CD14-positive monocyte (primary cell): ENCODE results near the gene PLET1. TPM values are rescaled to one million over a fixed set of nuclear protein-coding genes. Genes with fewer than 3 reads are reported as not detected.

Experiments
- DNase-seq, 3 donors: peaks; one replicate each; pipeline ENCODE4 v3.0.0-alpha.2; 2011 to 2022
- H2AFZ ChIP-seq: 2 replicates; pipeline ENCODE4 v1.6.0; 2012; ENCODE audit warnings: mild to moderate bottlenecking, low read depth, low read length, inconsistent platforms; ENCODE audit not compliant: insufficient read depth, poor library complexity, severe bottlenecking
- H3K27ac ChIP-seq, 2 donors: 1 replicate in 1 of 2; 2 replicates in 1 of 2; pipeline ENCODE4 v1.5.1; 2012 to 2013; ENCODE audit warnings: low read length in 2 of 2, control low read depth in 1 of 2, inconsistent platforms in 1 of 2, low read depth in 1 of 2, mild to moderate bottlenecking in 1 of 2
- H3K27me3 ChIP-seq, 2 donors: one replicate each; pipeline versions ENCODE4 v1.6.0 to v1.6.1; 2011 to 2013; ENCODE audit warnings: low read length in 2 of 2; ENCODE audit not compliant: control insufficient read depth in 2 of 2, insufficient read depth in 2 of 2
- H3K36me3 ChIP-seq, 2 donors: replicated peaks in 1 of 2; 1 replicate in 1 of 2; 2 replicates in 1 of 2; pipeline versions ENCODE4 v1.5.1 to v1.6.1; 2012 to 2013; ENCODE audit warnings: low read length in 2 of 2, control low read depth in 1 of 2, inconsistent platforms in 1 of 2, mild to moderate bottlenecking in 1 of 2; ENCODE audit not compliant: insufficient read depth in 2 of 2, control insufficient read depth in 1 of 2
- H3K4me1 ChIP-seq, 2 donors: 1 replicate in 1 of 2; 2 replicates in 1 of 2; pipeline versions ENCODE4 v1.5.1 to v1.6.1; 2012 to 2013; ENCODE audit warnings: low read length in 2 of 2, control low read depth in 1 of 2, inconsistent platforms in 1 of 2, mild to moderate bottlenecking in 1 of 2, moderate library complexity in 1 of 2; ENCODE audit not compliant: insufficient read depth in 2 of 2, control insufficient read depth in 1 of 2
- H3K4me2 ChIP-seq: replicated peaks from 2 replicates; pipeline ENCODE3; 2012; ENCODE audit warnings: low read length, moderate library complexity, mild to moderate bottlenecking; ENCODE audit not compliant: poor library complexity, severe bottlenecking; ENCODE audit errors: extremely low read depth
- H3K4me3 ChIP-seq, 3 experiments: fragments of 200-600 bp in 1 of 3; sonication (generic) in 1 of 3; replicated peaks in 1 of 3; 1 replicate in 2 of 3; 2 replicates in 1 of 3; pipeline ENCODE4 v1.5.1; 2011 to 2013; ENCODE audit warnings: low read length in 3 of 3, mild to moderate bottlenecking in 3 of 3, control low read depth in 2 of 3, low read depth in 2 of 3, inconsistent platforms in 1 of 3, moderate library complexity in 1 of 3
- H3K79me2 ChIP-seq: 2 replicates; pipeline ENCODE4 v1.6.0; 2012; ENCODE audit warnings: mild to moderate bottlenecking, control low read depth, inconsistent platforms, low read length, moderate library complexity; ENCODE audit not compliant: insufficient read depth
- H3K9ac ChIP-seq: 2 replicates; pipeline ENCODE4 v1.6.0; 2017; ENCODE audit warnings: low read length, mild to moderate bottlenecking; ENCODE audit not compliant: insufficient read depth, poor library complexity, severe bottlenecking
- H3K9me3 ChIP-seq, 2 donors: replicated peaks in 1 of 2; 1 replicate in 1 of 2; 2 replicates in 1 of 2; pipeline versions ENCODE4 v1.5.1 to v1.6.1; 2012 to 2013; ENCODE audit warnings: low read length in 2 of 2, control low read depth in 1 of 2; ENCODE audit not compliant: control insufficient read depth in 1 of 2, insufficient read depth in 1 of 2
- H4K20me1 ChIP-seq: 2 replicates; pipeline ENCODE4 v1.6.0; 2012; ENCODE audit warnings: mild to moderate bottlenecking, low read length, control low read depth, moderate library complexity; ENCODE audit not compliant: insufficient read depth
- H3K27ac Mint-ChIP-seq, 7 donors: one replicate each; pipeline ENCODE4 v1.8.0; 2020; ENCODE audit warnings: mild to moderate bottlenecking in 7 of 7, mixed read lengths in 7 of 7, moderate library complexity in 6 of 7, inconsistent platforms in 2 of 7
- H3K27me3 Mint-ChIP-seq, 3 donors: one replicate each; pipeline ENCODE4 v1.8.0; 2021 to 2022; ENCODE audit warnings: low read depth in 3 of 3, mild to moderate bottlenecking in 3 of 3, mixed read lengths in 3 of 3, moderate library complexity in 3 of 3, inconsistent platforms in 1 of 3
- H3K36me3 Mint-ChIP-seq, 2 donors: one replicate each; pipeline ENCODE4 v1.8.0; 2020; ENCODE audit warnings: mixed read lengths in 2 of 2, inconsistent platforms in 1 of 2, mild to moderate bottlenecking in 1 of 2
- H3K4me1 Mint-ChIP-seq: one replicate; pipeline ENCODE4 v1.8.0; 2020; ENCODE audit warnings: mild to moderate bottlenecking, mixed read lengths
- H3K4me3 Mint-ChIP-seq, 2 donors: one replicate each; pipeline ENCODE4 v1.8.0; 2020; ENCODE audit warnings: mild to moderate bottlenecking in 2 of 2, mixed read lengths in 2 of 2, moderate library complexity in 1 of 2
- H3K9me3 Mint-ChIP-seq, 7 donors: one replicate each; pipeline ENCODE4 v1.8.0; 2020 to 2022; ENCODE audit warnings: mixed read lengths in 7 of 7, mild to moderate bottlenecking in 6 of 7, moderate library complexity in 6 of 7, inconsistent platforms in 2 of 7
- WGBS: methylation state at CpG from one replicate; pipeline ENCODE4 v1.1.5; 2013; ENCODE audit warnings: missing lambda C conversion rate; ENCODE audit not compliant: insufficient coverage; 5-methylcytosine and 5-hydroxymethylcytosine counted together
- intact Hi-C, 2 donors: fragments of 100-400 bp; cut with micrococcal nuclease; formaldehyde crosslinking; loops; one replicate each; pipeline versions ENCODE4 v1.15.0 to v1.15.1; 2023
- polyA plus RNA-seq, 3 donors: library from polyadenylated mRNA; depleted of rRNA in 1 of 3; unstranded in 2 of 3; stranded (reverse) in 1 of 3; fragments of 300-500 nt in 2 of 3; fragments of >200 nt in 1 of 3; fragmentation: Illumina TruSeq in 2 of 3; gene quantifications; 1 replicate in 2 of 3; 2 replicates in 1 of 3; pipeline ENCODE4 v1.2.3, GENCODE V29; 2012 to 2021
- TF ChIP-seq, protein P1 (sequence below): fragments of 200-600 bp; IDR thresholded peaks from one replicate; pipeline ENCODE4 v1.8.0; 2022; ENCODE audit warnings: antibody characterized with exemption, mild to moderate bottlenecking

The PLET1 gene
- polyA plus RNA-seq, 3 donors, result not detected

DNA sequence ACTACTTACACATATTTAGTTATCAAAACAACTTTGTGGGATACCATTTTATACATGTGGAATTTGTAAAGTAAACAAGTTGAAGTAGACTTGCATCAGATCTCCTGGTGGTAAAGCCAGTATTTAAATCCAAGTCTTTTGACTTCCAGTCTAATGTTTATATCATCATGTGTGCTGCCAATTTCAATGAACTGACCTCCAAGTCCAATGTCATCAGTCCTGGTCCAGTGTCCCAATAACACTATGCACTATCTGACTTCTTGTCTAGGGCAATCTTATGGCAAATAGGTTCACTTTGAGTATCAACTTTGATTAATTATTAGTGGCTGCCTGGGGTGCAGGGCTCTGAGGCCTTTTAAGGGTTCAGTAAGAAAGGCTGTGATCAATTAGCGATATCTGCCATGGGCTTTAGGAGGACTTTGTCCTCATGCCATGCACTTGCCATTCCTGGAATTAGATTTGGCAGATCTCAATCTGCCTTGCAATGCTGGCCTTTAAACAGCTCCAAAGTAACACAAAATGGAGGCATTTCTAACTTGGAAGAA, 44.0 kb downstream of the PLET1 start:
- Histone ChIP-seq H3K9ac (no peak overlapping the region), H3K4me3 (no peak overlapping the region), H3K4me2 (no peak overlapping the region), H3K79me2 (no peaks in the 10 kb centered on the region), H2AFZ (no peak overlapping the region), H3K9me3 (no peaks in the 10 kb centered on the region), H3K27me3 (no peaks in the 10 kb centered on the region), H3K27ac (no peak overlapping the region), H3K4me1 (peaks cover 0 to 5% of the 10 kb centered on the region in 2 donors), H4K20me1 (no peaks in the 10 kb centered on the region), H3K36me3 (no peaks in the 10 kb centered on the region)
- no peak for DNase-seq
- WGBS, result no CpG with 5 or more reads among the region's 1 CpG
- TF ChIP-seq, protein P1, sequence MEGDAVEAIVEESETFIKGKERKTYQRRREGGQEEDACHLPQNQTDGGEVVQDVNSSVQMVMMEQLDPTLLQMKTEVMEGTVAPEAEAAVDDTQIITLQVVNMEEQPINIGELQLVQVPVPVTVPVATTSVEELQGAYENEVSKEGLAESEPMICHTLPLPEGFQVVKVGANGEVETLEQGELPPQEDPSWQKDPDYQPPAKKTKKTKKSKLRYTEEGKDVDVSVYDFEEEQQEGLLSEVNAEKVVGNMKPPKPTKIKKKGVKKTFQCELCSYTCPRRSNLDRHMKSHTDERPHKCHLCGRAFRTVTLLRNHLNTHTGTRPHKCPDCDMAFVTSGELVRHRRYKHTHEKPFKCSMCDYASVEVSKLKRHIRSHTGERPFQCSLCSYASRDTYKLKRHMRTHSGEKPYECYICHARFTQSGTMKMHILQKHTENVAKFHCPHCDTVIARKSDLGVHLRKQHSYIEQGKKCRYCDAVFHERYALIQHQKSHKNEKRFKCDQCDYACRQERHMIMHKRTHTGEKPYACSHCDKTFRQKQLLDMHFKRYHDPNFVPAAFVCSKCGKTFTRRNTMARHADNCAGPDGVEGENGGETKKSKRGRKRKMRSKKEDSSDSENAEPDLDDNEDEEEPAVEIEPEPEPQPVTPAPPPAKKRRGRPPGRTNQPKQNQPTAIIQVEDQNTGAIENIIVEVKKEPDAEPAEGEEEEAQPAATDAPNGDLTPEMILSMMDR, result no peak
- no peak overlapping the region for H3K4me3 Mint-ChIP-seq
- H3K27me3 Mint-ChIP-seq, result peaks cover 0 to 3% (median 0%) of the 10 kb centered on the region in 3 donors
- intact Hi-C loops, result loop anchor here (10.0 kb wide), 3 partner anchors 338 to 1318 kb away; no protein-coding TSS in a partner anchor
- peaks cover 19% of the 10 kb centered on the region for H3K4me1 Mint-ChIP-seq
- H3K27ac Mint-ChIP-seq, result no peak overlapping the region
- H3K36me3 Mint-ChIP-seq, result no peaks in the 10 kb centered on the region
- no peaks in the 10 kb centered on the region for H3K9me3 Mint-ChIP-seq

DNA sequence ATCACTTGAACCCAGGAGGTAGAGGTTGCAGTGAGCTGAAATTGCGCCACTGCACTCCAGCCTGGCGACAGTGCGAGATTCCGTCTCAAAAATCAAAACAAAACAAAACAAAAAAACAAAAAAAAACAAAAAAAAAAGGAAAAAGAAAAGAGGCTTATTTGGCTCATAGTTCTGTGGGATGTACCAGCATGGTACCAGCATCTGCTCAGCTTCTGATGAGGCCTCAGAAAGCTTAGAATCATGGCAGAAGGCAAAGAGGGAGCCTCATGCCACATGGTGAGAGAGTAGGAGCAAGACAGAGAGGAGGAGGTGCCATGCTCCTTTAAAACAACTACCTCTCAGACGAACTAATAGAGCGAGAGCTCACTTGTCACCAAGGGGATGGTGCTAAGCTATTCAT, 45.0 kb downstream of the PLET1 start:
- H3K27ac Mint-ChIP-seq, result no peak overlapping the region
- H3K4me1 Mint-ChIP-seq, result peaks cover 28% of the 10 kb centered on the region
- H3K27ac ChIP-seq, result no peak overlapping the region
- no peak overlapping the region for H2AFZ ChIP-seq
- H3K27me3 Mint-ChIP-seq, result peaks cover 0 to 3% (median 0%) of the 10 kb centered on the region in 3 donors
- no peaks in the 10 kb centered on the region for H3K79me2 ChIP-seq
- H3K4me3 Mint-ChIP-seq, result no peak overlapping the region
- H3K9ac ChIP-seq, result no peak overlapping the region
- H3K36me3 ChIP-seq, result no peaks in the 10 kb centered on the region
- intact Hi-C loops, result loop anchor here (10.0 kb wide), 3 partner anchors 339 to 1319 kb away; no protein-coding TSS in a partner anchor
- H3K4me2 ChIP-seq, result no peak overlapping the region
- no peaks in the 10 kb centered on the region for H3K36me3 Mint-ChIP-seq
- H3K9me3 Mint-ChIP-seq, result no peaks in the 10 kb centered on the region
- no peaks in the 10 kb centered on the region for H3K9me3 ChIP-seq
- no CpG with 5 or more reads among the region's 6 CpGs for WGBS
- H3K4me1 ChIP-seq, result peaks cover 0 to 5% of the 10 kb centered on the region in 2 donors
- DNase-seq, result no peak
- no peak overlapping the region for H3K4me3 ChIP-seq
- H4K20me1 ChIP-seq, result no peaks in the 10 kb centered on the region
- TF ChIP-seq, protein P1, result no peak
- no peaks in the 10 kb centered on the region for H3K27me3 ChIP-seq
